ENCODE data around the gene TMEM258.

Gene TMEM258

DNA sequence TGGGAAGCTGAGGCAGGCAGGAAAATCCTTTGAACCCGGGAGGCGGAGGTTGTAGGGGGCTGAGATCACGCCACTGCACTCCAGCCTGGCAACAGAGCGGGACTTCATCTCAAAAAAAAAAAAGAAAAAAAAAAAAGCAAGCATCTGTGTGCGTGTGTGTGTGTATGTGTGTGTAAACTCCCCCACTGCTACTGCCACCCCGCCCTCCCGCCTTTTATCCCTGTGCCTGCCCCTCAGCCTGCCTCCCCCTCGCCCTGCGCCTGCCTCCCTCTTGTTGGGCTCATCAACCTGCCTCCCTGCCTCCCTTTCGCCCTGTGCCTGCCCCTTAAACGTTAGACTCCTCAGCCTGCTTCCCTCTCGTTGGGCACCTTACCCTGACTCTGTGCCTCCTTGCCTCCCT is 18.0 kb downstream of the TMEM258 start:
- no peak for DNase-seq

DNA sequence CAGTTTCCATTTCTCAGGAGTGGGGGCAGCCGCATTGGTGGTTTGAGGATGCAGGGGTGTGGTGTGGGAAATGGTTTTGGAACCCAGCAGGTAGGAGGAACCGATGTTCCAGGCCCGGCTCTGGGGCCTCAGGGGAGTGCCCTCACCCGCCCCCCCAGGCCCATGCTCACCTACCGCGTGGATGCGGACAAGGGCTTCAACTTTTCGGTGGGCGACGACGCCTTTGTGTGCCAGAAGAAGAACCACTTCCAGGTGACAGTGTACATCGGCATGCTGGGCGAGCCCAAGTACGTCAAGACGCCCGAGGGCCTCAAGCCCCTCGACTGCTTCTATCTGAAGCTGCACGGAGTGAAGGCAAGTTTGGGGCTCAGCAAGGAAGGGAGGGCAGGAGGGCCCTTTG is 18.6 kb downstream of the TMEM258 start:
- no peak for DNase-seq

DNA sequence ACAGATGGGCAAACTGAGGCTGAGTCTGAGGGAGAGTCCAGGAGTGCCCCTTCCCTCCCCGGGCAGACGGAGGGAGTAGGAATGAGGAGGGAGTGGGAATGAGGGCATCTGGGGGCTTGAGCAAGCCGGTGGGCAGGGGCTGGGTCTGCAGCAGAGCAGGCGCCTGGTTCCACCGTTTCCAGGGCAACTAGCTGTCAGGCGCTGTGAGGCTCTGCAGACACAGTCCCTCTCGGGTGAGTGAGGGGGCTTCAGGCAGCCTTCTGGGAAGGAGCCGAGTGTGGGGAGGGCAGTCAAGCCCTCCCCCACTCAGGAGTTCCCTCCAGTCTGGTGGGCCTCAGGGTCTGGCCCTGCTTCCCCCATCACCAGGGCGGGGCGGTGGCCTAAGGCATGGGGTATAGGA is 19.0 kb downstream of the TMEM258 start:
- DNase-seq, result no peak

DNA sequence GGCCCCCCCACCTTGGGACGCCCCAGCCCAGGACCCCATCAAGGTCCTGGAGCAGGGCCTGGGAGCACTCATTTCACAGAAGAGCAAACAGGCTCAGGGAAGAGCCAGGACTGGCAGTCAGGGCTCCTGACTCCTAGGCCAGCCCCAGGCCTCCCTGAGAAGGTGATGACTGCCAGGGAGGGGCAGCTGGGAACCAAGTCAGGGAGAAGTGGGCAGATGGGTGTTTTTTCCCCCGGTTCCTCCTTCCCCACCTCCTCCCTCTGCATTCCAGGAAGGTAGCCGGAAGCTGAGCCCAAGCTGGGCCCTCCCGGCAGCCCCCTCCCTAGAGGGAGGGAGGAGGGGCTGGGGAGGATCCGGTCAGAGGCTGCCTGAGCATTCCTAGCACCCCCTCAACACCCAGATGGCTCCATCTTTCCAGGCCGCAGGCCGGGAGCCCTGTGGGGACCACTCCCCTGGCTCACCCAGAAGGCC is 20.4 kb downstream of the TMEM258 start:
- DNase-seq, result no peak

DNA sequence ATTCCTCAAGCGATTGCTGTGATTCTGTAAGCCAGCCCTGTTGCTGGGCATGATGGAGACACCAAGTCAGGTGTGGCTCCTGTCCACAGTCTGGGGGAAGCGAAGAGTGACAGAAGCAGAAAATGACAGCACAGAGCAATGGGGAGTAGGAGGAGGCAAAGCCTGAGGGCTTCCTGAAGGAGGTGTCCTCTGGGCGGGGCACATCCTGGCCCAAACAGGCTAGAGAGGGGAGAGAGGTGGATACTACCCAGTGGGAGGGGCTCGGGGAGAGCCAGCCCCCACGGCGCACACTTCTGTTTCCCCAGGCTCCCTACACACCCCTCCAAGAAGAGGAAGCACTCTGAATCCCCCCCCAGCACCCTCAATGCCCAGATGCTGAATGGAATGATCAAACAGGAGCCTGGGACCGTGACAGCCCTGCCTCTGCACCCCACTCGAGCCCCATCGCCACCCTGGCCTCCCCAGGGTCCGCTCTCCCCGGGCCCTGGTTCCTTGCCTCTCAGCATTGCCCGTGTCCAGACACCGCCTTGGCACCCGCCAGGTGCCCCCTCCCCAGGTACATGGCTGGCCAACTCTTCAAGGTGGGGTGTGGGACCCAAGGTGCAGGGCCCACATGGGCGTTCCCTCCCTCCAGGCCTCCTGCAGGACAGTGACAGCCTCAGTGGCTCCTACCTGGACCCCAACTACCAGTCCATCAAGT is 21.1 kb downstream of the TMEM258 start:
- DNase-seq, result no peak

DNA sequence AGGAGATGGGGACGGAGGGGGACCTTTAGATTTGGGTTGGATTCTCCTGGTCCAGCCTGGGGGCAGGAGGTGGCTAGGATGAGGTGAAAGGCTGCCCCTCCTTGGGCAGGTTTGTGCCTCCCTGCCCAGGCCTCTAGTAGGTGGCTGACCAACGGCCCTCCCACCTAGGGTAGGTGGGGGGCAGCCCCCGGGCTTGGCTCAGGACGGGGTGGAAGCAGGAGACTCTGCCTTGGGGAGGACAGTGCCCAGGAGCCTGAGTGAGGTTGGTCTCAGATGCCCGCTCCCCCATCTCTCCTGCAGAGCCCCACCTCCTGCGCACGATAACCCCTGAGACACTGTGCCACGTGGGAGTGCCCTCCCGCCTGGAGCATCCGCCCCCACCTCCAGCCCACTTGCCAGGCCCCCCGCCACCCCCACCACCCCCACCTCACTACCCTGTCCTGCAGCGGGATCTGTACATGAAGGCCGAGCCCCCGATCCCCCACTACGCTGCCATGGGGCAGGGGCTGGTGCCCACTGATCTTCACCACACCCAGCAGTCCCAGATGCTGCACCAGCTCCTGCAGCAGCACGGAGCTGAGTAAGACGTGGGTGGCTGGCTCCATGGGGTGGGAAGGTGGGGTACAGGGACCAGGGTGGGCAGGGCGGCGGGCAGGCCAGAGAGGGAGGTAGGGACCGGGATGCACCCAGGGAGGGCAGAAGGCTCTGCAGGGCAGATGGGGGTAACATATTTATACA is 22.3 kb downstream of the TMEM258 start:
- DNase-seq, result no peak

DNA sequence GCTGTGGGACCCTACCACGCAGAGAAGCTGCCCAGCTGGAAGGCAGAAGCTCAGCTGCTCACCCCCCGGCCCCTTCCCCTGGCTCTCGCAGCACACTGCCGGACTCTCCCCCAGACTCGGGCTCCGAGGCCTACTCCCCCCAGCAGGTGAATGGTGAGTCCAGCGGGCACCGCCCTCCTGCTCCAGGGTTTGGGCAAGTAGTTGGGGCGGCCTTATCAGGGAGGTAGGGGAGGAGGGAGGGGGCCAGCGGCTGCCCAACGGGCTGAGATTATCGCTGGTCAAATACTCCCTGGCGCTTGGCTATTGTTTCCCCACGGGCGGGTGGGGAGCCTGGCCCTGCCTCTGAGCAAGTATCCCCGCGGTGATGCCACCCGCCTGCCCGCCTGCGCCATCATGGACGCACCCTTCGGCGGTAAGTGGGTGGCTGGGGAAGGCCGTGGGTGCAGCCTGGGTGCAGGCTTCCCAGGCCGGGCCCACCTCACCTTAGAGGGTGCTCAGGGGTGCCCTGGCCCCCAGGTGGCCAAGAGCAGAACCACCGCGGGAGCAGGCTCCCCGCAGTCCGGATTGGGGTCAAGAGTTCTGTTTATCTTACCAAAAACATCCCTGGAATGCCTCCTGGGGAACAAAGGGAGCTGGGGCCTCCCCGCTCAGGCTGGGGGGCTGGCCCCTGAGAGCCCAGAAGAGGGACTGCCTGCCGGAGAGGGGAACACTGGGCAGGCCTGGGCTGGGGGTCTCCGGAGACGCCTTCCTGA is 23.1 kb downstream of the TMEM258 start:
- no peak for DNase-seq

DNA sequence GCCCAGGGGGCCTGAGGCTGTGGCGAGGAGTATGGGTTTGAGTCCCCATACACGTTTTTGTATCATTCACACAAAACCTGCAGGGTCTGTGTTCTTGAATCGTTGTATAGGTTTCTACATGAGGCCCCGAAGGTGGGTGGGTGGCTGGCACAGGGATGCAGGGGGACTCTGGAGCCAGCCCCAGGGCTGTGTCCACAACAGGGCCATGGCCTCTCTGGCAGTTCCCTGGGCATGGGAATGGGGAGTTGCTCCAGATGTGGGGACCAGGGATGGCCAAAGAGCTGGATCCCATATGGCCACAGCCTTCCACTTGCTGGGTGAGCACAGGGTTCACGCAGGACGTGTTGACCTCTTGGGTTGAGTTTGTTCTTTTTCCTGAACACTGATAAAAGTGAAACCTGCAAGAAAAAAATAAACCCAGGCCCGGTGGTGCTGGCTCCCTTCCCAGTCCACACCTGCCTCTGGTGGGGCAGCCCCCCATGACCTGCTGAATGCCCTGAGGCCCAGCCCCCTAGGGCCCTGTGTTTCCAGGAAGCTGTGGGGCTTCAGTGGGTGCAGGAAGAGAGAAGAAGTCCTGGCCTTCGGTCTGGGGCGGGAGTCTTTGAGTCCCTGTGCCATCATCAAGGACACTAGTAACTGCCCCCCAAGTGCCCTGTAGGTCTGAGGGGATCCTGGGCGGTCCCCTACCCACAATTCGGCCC is 23.9 kb downstream of the TMEM258 start:
- no peak for DNase-seq

DNA sequence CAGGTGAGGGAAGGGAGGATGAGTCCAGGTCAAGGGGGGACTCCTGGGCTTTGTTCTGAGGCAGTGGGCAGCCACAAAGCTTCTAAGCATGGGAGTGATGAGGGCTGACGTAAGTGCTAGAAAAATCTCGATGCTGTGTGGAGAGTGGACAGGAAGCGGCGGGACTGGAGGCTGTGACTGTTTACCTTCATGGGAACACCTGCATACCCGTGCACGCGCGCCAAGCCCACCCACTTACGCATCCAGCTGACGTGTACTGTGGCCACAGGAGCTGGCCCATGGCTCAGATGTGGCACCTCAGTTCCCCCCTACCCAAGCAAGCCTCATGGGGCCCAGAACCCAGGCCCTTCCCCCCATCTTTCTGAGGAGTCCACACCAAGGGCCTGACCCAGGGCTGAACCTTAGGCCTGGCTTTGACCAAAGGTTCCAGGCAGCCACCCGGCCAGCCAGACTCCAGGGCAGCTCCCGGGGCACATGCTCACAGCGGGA is 26.0 kb downstream of the TMEM258 start:
- DNase-seq, result no peak

DNA sequence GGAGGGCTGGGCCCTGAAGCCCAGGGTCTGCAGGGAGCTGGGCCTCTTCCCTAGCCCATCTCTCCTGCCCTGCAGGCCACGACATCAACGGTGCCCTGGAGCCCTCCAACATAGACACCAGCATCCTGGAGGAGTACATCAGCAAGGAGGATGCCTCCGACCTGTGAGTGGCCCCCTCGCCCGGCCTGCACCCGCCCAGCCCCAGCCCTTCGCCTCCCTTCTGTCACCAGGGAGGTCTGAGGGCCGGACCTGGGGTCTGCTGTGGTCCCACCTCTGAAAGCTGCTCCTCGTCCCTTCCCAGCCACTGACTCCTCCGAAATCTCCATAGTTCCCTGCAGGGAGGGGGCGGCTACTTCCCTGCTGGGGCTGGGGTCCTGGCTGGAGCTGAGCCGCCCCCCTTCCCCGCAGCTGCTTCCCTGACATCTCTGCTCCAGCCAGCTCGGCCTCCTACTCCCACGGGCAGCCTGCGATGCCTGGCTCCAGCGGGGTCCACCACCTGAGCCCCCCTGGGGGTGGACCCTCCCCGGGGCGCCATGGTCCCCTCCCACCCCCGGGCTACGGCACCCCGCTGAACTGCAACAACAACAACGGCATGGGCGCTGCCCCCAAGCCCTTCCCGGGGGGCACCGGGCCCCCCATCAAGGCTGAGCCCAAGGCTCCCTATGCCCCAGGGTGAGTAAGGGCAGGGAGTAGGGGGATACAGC is 26.7 kb downstream of the TMEM258 start:
- DNase-seq, result no peak

DNA sequence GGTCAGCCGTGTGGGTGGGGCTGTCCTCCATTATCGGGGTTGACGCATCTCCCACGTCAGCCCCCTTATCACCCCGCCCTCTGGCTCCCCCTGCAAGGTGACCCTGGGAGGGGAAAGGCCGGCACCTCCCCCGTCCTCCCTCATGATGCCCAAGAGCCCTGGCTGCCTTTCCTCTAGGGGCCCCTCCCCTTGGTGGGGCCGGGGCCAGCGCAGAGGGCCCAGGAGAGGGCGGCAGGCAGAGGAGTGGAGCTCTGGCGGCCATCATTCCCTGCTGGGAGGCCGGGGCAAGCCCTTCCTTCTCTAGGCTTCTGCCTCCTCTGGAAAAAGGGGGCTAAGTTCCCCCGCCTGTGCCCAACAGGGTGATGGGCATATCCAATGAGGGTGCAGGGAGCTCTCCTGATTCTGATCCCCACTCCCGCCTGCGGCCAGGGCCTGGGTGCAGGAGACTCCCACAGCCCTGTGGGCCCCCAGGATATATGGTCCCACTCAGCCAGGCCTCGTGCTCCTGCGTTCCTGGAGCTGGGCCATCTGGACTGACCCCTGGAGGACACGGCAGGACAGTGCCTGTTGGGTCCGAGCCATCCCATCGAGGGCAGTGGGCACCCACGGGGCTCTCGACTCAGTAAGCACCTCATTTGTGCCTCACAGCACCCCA is 27.7 kb downstream of the TMEM258 start:
- no peak for DNase-seq

DNA sequence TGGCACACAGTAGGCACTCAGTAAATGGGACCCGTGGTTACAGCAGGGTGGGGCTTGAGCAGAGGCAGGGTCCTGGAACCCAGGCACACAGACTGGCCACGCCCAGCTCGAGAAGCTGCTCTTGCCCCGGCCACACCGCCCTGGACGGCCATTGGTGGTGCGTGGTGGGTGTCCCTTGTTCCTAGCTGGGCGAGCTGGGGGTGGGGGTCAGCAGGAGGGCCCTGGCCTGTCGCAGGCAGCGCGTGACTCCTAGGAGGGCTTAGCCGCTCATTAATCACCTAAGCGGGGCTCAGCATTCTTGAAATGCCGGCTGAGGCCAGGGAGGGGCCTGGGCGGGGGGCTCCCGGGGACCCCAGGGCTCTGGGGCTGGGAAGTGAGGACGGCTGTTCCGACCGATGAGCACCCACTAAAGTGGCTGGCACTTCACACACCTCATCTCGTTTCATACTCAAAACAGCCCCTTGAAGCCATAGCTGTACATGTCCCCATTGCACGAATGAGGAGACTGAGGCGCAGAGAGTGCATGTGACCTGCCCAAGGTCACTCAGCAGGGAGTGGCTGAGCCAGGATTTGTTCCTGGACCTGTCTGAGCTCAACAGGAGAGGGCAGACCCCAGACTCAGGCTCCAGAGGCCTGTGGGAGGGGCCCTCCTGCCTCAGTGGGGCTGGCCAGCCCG is 28.3 kb downstream of the TMEM258 start:
- no peak for DNase-seq

DNA sequence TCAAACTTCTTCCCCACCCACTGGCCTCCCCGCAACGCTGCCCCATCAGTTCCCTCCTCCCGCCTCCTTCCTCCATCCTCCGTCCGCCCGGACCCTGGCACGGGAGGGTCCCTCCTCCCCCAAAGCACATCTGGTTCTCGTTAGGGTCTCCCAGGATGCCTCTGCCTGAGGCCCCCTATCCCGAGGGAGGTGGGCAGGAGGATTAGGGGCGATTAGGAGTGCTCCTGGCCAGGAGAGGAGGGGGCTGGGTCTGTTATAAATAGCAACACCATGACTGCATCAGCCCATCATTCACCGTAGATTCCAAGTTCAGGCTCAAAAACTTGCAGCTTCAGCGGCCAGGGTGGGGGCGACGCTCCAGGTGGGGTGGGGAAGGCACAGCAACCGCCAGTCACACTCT is 29.6 kb downstream of the TMEM258 start:
- DNase-seq, result no peak

DNA sequence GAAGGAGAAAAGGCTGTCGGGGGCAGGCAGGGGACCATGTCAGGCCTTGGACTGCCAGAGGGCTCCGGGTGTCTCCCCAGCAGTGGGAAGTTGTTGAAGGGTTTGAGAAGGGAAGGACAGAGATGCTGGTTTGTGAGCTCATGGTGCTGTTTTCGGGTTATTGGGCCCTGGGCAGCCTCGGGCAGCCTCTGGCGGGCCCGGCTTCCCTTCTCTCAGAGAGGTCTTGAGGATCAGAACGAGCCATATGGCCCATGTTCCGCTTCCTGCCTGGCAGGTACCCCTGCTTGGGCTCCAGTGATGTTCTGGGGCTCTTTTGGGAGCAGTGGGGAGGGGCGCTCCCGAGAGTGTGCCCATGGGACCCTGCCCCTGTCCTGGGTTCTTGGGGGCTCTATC is 30.2 kb downstream of the TMEM258 start:
- no peak for DNase-seq

DNA sequence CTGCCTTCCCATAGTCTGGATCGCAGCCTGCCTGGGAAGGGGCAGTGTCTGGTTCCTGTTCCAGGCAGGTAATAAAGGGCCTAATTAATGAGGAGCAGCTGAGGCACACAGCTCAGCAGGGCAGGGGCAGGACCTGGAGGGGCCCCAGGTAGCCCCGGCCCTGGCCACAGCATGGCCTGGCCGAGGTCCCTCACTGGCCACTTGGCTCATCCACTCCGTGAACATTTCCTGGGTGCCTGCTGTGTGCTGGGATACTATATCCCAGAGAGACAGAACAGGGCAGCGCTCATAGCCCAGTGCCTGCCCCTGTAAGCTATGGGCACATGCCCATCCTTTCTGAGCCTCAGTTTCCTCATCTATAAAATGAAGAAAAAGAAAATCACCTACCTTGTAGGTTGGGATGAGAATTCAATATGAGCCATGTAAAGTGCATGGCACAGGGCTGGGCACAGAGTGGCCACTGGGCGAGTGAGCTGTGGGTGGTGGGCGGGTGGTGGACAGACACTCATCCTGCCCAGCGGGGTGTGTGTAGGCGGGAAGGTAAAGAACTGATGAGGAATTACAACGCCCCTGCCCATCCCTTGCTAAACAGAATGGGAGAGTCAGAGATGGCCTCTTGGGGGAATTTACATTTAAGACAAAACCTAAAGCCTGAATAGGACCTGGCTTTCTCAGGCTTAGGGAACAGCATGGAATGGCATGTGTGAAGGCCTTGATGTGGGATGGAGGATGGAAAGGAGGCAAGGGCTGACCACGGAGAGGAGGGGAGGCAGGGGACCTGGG is 30.8 kb downstream of the TMEM258 start:
- DNase-seq, result no peak

DNA sequence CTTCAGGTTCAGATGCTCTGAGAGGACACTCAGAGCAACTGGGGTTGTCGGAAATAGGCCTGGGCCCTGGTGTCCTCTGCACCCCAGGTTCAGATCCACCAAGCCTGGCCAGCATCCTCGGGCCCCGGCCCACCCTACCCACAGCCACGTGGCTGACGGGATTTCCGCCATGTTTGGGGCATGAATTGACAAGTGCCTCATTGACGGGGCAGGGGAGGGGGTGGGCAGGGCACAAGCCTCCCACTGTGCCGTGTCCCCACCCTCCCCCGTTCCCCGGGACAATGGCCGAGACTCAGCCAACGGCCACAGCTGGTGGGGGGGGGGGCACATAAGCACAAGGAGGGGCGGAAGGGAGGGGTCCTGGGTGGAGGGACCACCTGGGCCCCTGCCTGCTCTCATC is 31.5 kb downstream of the TMEM258 start:
- no peak for DNase-seq

DNA sequence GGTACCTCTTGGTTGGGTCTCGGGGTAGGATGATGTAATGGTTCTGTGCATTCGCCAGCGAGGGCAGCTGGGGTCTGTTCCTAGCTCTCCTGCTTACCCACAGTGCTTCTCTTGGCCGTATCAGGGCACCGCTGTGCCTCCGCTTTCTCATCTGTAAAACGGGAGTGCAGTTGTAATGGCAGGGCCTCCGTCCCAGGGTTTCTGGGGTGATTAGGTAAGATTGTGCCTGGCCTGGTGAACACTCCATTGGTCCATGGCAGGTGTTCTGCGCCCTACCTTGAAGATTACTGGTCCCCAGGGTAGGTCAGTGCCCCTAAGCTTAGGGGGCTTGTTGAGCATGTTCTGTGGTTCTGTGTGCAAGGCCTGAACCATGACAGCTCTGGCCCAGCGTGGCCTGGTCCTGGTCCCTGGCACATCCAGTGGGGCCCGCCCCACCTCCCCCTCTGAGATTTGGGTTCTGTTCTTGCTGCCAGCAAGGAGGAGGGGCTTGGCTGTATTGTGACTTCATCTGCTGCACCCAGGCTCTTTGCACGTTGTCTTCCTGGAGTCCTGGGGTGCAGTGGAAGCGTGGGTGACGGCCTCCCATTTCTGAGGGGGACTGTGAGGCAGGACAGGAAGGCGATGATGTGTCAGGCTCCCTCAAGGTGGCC is 35.1 kb downstream of the TMEM258 start:
- no peak for DNase-seq

DNA sequence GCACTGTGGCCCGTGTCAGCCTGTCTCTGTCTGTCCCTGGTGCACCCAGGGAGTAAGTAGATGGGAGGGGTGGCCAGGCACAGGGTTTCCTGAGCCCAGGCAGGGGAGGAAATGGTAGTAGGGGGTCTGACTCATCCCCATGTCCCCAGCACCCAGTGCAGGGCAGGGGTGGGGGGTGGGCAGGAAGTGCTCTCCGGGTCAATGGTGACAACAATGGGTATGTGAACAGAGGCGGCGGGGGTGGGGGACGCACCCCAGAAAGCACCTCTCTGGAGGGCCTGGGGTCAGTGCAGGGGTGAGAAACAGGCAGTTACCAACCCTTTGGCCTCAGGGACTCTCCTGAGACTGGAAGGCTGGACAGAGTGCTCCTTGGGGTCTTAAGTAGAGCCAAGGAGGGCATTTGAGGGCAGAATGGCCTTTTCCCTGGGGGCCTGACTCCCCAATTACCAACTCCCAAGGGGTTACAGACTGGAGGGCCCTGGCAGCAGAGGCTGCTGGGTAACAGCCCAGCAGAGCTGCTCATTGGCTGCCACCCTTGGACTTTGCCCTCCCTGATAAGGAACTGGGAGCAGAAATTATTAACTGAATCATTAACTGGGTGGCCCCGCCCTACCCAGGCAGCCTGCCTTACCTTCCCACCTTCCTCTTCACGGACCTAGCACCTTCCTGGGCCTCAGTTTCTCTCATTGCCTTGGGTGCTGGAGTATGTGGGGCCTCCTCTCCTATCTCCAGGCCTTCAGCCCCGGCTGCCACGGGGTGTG is 35.8 kb downstream of the TMEM258 start:
- no peak for DNase-seq

DNA sequence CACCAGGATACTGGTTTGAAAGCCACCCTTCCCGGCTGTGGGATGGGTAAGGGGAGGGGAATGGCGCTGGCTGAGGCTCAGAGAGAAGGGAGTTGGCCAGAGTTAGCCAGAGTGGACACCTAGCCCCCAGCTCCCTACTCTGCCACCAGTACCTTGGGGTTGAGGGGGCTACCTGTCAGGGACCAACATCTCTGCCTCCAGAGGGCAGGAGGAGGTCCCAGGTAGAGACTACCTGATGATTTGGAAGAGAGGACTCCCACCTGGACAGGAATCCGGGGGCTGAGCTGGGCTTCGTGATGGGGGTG is 36.3 kb downstream of the TMEM258 start:
- DNase-seq, result no peak

All from activated naive CD4-positive, alpha-beta T cell treated with anti-CD3 and anti-CD28 coated beads, Interleukin-2, amount 50 U/mL, for 16 hours (primary cell).